GM23338 (cell line): ENCODE results near the gene FUCA1. TPM values are rescaled to one million over a fixed set of nuclear protein-coding genes. Genes with fewer than 3 reads are reported as not detected.
"Not testable (repeated sequence)": the region's sequence is repeated elsewhere in the genome, so short reads cannot be mapped to it uniquely, and the experiment has no call there.

Experiments
- ATAC-seq: fragments of 200-7000 bp; cut with Tn5 transposase; 3 replicates; pipeline ENCODE4 v1.9.1; 2020
- DNase-seq: peaks from one replicate; pipeline ENCODE4 v3.0.0-alpha.2; 2015; ENCODE audit warnings: low spot score
- H2AFZ ChIP-seq: fragments of 200-600 bp; sonication (generic); 2 replicates; pipeline ENCODE4 v1.8.0; 2016; ENCODE audit warnings: antibody characterized with exemption, mild to moderate bottlenecking, moderate library complexity
- H3F3A ChIP-seq: fragments of 200-600 bp; sonication (generic); replicated peaks from 2 replicates; pipeline ENCODE4 v1.8.0; 2017; ENCODE audit warnings: antibody characterized with exemption, mixed run types, low read depth
- H3K27ac ChIP-seq: fragments of 200-600 bp; sonication (generic); 2 replicates; pipeline ENCODE4 v1.6.1; 2016; ENCODE audit warnings: low read depth
- H3K27me3 ChIP-seq: fragments of 200-600 bp; sonication (generic); 2 replicates; pipeline ENCODE4 v1.8.0; 2016; ENCODE audit warnings: mild to moderate bottlenecking, mixed run types, moderate library complexity; ENCODE audit not compliant: insufficient read depth
- H3K36me3 ChIP-seq: fragments of 200-600 bp; sonication (generic); 2 replicates; pipeline ENCODE4 v1.8.0; 2016; ENCODE audit warnings: mild to moderate bottlenecking; ENCODE audit not compliant: insufficient read depth
- H3K4me1 ChIP-seq: fragments of 200-600 bp; sonication (generic); 2 replicates; pipeline ENCODE4 v1.8.0; 2016; ENCODE audit warnings: mild to moderate bottlenecking, moderate library complexity; ENCODE audit not compliant: insufficient read depth
- H3K4me2 ChIP-seq: fragments of 200-600 bp; sonication (generic); 2 replicates; pipeline ENCODE4 v1.7.1; 2017; ENCODE audit warnings: mixed run types
- H3K4me3 ChIP-seq: fragments of 200-600 bp; sonication (generic); 2 replicates; pipeline ENCODE4 v1.6.1; 2016; ENCODE audit warnings: mixed run types
- H3K79me2 ChIP-seq: fragments of 200-600 bp; sonication (generic); replicated peaks from 2 replicates; pipeline ENCODE4 v1.8.0; 2017; ENCODE audit warnings: mild to moderate bottlenecking; ENCODE audit not compliant: insufficient read depth
- H3K9me2 ChIP-seq: fragments of 200-600 bp; sonication (generic); 2 replicates; pipeline ENCODE4 v1.8.0; 2017; ENCODE audit not compliant: insufficient read depth
- H4K20me1 ChIP-seq: fragments of 200-600 bp; sonication (generic); replicated peaks from 2 replicates; pipeline ENCODE4 v1.8.0; 2017; ENCODE audit warnings: mild to moderate bottlenecking; ENCODE audit not compliant: insufficient read depth
- H3K27ac Mint-ChIP-seq: 2 replicates; pipeline ENCODE4 v1.8.0; 2020; ENCODE audit warnings: inconsistent platforms, mild to moderate bottlenecking, moderate library complexity, mixed read lengths
- H3K27me3 Mint-ChIP-seq: 3 replicates; pipeline ENCODE4 v1.8.0; 2022; ENCODE audit warnings: low read depth, mild to moderate bottlenecking, moderate library complexity, mixed read lengths, inconsistent platforms; ENCODE audit not compliant: insufficient read depth, poor library complexity
- H3K36me3 Mint-ChIP-seq: 3 replicates; pipeline ENCODE4 v1.8.0; 2021; ENCODE audit warnings: low read depth, mild to moderate bottlenecking, inconsistent platforms, moderate library complexity, mixed read lengths
- H3K4me1 Mint-ChIP-seq: 3 replicates; pipeline ENCODE4 v1.8.0; 2020; ENCODE audit warnings: mild to moderate bottlenecking, inconsistent platforms, mixed read lengths
- H3K4me3 Mint-ChIP-seq: 3 replicates; pipeline ENCODE4 v1.8.0; 2021; ENCODE audit warnings: moderate library complexity, mild to moderate bottlenecking, inconsistent platforms, mixed read lengths
- H3K9me3 Mint-ChIP-seq: 3 replicates; pipeline ENCODE4 v1.8.0; 2020; ENCODE audit warnings: moderate library complexity, mild to moderate bottlenecking, inconsistent platforms, mixed read lengths
- EZH2 ChIP-seq: fragments of 200-600 bp; sonication (generic); IDR thresholded peaks from one replicate; pipeline ENCODE4 v1.8.0; 2017; ENCODE audit warnings: antibody characterized with exemption, mild to moderate bottlenecking, low read depth; ENCODE audit not compliant: unreplicated experiment
- EZH2phosphoT487 ChIP-seq: fragments of 200-600 bp; sonication (generic); IDR thresholded peaks from one replicate; pipeline ENCODE4 v1.8.1; 2018; ENCODE audit warnings: antibody characterized with exemption; ENCODE audit not compliant: unreplicated experiment
- NANOG ChIP-seq: IDR thresholded peaks from 2 replicates; pipeline ENCODE4 v1.6.1; 2016; ENCODE audit warnings: antibody characterized with exemption, borderline replicate concordance
- POLR2AphosphoS5 ChIP-seq: IDR thresholded peaks from 2 replicates; pipeline ENCODE4 v1.6.1; 2016; ENCODE audit warnings: antibody characterized with exemption, low read depth
- STAT1 ChIP-seq: IDR thresholded peaks from one replicate; pipeline ENCODE4 v1.6.1; 2016; ENCODE audit warnings: antibody characterized with exemption; ENCODE audit not compliant: unreplicated experiment
- ZNF114 ChIP-seq: fragments of 250-450 bp; sonication (Bioruptor Pico); IDR thresholded peaks from 2 replicates; pipeline ENCODE4 v1.5.0; 2020; ENCODE audit warnings: mild to moderate bottlenecking, moderate library complexity
- ZNF331 ChIP-seq: fragments of 250-450 bp; sonication (Bioruptor Pico); IDR thresholded peaks from 2 replicates; pipeline ENCODE4 v1.5.0; 2020; ENCODE audit warnings: low read depth, mild to moderate bottlenecking, moderate library complexity
- polyA plus RNA-seq: library from polyadenylated mRNA; unstranded; fragments of >200 nt; fragmentation: Nextera tagmentation; extraction: Ambion mirVana; gene quantifications from 2 replicates; pipeline ENCODE4 v1.2.1, GENCODE V29; 2016
- total RNA-seq: library from RNA; depleted of rRNA; stranded (reverse); fragments of >200 nt; shearing (Covaris generic); gene quantifications from 2 replicates; pipeline ENCODE4 v1.2.3, GENCODE V29; 2014
- TF ChIP-seq, protein P1 (sequence below): fragments of 250-450 bp; sonication (Bioruptor Pico); IDR thresholded peaks from 2 replicates; pipeline ENCODE4 v1.5.0; 2020; ENCODE audit warnings: mild to moderate bottlenecking, moderate library complexity
- TF ChIP-seq, protein P2 (sequence below): IDR thresholded peaks from one replicate; pipeline ENCODE4 v1.6.1; 2018; ENCODE audit warnings: antibody characterized with exemption; ENCODE audit not compliant: unreplicated experiment
- TF ChIP-seq, protein P3 (sequence below): IDR thresholded peaks from 2 replicates; pipeline ENCODE4 v1.6.1; 2016; ENCODE audit warnings: antibody characterized with exemption

Gene FUCA1
- total and polyA plus RNA-seq, 2 experiments from 2014 or later = 4.4 to 8.5 TPM

DNA sequence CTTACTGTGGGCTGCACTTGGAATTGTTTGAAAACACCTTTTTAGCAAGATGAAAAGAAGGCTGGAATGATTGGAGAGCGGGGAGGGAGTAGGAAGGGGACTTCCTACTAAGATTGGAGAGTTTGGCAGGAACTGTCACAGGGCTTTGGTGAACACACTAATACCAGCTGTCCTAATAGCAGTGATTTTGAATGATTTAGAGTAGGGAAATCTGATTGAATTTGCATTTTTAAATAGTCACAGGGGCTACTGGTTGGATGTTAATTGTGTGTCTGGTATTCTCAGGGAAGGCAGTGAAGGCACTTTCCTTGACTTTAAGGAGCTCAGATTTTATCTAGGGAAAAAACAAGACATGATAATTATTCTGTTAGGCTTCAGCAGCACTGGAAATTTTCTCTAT lies 40.4 kb downstream of the FUCA1 start (continued):
- TF ChIP-seq, protein P1, sequence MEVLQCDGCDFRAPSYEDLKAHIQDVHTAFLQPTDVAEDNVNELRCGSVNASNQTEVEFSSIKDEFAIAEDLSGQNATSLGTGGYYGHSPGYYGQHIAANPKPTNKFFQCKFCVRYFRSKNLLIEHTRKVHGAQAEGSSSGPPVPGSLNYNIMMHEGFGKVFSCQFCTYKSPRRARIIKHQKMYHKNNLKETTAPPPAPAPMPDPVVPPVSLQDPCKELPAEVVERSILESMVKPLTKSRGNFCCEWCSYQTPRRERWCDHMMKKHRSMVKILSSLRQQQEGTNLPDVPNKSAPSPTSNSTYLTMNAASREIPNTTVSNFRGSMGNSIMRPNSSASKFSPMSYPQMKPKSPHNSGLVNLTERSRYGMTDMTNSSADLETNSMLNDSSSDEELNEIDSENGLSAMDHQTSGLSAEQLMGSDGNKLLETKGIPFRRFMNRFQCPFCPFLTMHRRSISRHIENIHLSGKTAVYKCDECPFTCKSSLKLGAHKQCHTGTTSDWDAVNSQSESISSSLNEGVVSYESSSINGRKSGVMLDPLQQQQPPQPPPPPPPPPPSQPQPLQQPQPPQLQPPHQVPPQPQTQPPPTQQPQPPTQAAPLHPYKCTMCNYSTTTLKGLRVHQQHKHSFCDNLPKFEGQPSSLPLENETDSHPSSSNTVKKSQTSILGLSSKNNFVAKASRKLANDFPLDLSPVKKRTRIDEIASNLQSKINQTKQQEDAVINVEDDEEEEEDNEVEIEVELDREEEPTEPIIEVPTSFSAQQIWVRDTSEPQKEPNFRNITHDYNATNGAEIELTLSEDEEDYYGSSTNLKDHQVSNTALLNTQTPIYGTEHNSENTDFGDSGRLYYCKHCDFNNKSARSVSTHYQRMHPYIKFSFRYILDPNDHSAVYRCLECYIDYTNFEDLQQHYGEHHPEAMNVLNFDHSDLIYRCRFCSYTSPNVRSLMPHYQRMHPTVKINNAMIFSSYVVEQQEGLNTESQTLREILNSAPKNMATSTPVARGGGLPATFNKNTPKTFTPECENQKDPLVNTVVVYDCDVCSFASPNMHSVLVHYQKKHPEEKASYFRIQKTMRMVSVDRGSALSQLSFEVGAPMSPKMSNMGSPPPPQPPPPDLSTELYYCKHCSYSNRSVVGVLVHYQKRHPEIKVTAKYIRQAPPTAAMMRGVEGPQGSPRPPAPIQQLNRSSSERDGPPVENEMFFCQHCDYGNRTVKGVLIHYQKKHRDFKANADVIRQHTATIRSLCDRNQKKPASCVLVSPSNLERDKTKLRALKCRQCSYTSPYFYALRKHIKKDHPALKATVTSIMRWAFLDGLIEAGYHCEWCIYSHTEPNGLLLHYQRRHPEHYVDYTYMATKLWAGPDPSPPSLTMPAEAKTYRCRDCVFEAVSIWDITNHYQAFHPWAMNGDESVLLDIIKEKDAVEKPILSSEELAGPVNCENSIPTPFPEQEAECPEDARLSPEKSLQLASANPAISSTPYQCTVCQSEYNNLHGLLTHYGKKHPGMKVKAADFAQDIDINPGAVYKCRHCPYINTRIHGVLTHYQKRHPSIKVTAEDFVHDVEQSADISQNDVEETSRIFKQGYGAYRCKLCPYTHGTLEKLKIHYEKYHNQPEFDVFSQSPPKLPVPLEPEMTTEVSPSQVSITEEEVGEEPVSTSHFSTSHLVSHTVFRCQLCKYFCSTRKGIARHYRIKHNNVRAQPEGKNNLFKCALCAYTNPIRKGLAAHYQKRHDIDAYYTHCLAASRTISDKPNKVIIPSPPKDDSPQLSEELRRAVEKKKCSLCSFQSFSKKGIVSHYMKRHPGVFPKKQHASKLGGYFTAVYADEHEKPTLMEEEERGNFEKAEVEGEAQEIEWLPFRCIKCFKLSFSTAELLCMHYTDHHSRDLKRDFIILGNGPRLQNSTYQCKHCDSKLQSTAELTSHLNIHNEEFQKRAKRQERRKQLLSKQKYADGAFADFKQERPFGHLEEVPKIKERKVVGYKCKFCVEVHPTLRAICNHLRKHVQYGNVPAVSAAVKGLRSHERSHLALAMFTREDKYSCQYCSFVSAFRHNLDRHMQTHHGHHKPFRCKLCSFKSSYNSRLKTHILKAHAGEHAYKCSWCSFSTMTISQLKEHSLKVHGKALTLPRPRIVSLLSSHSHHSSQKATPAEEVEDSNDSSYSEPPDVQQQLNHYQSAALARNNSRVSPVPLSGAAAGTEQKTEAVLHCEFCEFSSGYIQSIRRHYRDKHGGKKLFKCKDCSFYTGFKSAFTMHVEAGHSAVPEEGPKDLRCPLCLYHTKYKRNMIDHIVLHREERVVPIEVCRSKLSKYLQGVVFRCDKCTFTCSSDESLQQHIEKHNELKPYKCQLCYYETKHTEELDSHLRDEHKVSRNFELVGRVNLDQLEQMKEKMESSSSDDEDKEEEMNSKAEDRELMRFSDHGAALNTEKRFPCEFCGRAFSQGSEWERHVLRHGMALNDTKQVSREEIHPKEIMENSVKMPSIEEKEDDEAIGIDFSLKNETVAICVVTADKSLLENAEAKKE = no peak
- TF ChIP-seq ZNF114 (CRISPR knock-in tag) (no peak), STAT1 (no peak), POLR2AphosphoS5 (no peak), NANOG (no peak), ZNF331 (no peak), EZH2phosphoT487 (no peak), EZH2 (no peak)
- TF ChIP-seq, protein P2, sequence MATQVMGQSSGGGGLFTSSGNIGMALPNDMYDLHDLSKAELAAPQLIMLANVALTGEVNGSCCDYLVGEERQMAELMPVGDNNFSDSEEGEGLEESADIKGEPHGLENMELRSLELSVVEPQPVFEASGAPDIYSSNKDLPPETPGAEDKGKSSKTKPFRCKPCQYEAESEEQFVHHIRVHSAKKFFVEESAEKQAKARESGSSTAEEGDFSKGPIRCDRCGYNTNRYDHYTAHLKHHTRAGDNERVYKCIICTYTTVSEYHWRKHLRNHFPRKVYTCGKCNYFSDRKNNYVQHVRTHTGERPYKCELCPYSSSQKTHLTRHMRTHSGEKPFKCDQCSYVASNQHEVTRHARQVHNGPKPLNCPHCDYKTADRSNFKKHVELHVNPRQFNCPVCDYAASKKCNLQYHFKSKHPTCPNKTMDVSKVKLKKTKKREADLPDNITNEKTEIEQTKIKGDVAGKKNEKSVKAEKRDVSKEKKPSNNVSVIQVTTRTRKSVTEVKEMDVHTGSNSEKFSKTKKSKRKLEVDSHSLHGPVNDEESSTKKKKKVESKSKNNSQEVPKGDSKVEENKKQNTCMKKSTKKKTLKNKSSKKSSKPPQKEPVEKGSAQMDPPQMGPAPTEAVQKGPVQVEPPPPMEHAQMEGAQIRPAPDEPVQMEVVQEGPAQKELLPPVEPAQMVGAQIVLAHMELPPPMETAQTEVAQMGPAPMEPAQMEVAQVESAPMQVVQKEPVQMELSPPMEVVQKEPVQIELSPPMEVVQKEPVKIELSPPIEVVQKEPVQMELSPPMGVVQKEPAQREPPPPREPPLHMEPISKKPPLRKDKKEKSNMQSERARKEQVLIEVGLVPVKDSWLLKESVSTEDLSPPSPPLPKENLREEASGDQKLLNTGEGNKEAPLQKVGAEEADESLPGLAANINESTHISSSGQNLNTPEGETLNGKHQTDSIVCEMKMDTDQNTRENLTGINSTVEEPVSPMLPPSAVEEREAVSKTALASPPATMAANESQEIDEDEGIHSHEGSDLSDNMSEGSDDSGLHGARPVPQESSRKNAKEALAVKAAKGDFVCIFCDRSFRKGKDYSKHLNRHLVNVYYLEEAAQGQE = no peak
- TF ChIP-seq, protein P3, sequence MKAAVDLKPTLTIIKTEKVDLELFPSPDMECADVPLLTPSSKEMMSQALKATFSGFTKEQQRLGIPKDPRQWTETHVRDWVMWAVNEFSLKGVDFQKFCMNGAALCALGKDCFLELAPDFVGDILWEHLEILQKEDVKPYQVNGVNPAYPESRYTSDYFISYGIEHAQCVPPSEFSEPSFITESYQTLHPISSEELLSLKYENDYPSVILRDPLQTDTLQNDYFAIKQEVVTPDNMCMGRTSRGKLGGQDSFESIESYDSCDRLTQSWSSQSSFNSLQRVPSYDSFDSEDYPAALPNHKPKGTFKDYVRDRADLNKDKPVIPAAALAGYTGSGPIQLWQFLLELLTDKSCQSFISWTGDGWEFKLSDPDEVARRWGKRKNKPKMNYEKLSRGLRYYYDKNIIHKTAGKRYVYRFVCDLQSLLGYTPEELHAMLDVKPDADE = no peak

DNA sequence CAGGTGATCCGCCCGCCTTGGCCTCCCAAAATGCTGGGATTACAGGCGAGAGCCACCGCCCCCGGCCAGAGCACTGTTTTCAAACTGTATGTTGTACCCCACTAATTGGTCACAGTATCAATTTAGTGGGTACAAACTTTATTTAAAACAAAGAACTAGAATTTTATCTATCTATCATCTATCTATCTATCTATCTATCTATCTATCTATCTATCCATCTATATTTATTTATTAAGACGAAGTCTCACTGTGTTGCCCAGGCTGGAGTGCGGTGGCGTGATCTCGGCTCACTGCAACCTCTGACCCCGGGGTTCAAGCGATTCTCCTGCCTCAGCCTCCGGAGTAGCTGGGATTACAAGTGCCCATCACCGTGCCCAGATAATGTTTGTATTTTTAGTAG lies 41.5 kb downstream of the FUCA1 start:
- not testable (repeated sequence) for H3F3A ChIP-seq, H4K20me1 ChIP-seq, H3K9me2 ChIP-seq, H3K4me1 ChIP-seq, H3K4me3 ChIP-seq, ATAC-seq, H3K4me2 ChIP-seq, H3K79me2 ChIP-seq, H3K27ac Mint-ChIP-seq, H3K9me3 Mint-ChIP-seq, DNase-seq, H3K36me3 ChIP-seq, H3K4me3 Mint-ChIP-seq, H2AFZ ChIP-seq, H3K4me1 Mint-ChIP-seq, H3K27ac ChIP-seq, H3K27me3 ChIP-seq, H3K36me3 Mint-ChIP-seq
- peaks cover 14% of the 10 kb centered on the region for H3K27me3 Mint-ChIP-seq
